Embryonic facial prominence (tissue), 1 donor: ENCODE results near the gene PIPOX.

Experiments
- DNase-seq: peaks from one replicate; pipeline ENCODE4 v3.0.0-alpha.2; 2016; ENCODE audit errors: extremely low spot score

The PIPOX gene

GRCh38 chr17:29048440-29049368 lies 5.8 kb downstream of the PIPOX start:
- no peak for DNase-seq

DNA sequence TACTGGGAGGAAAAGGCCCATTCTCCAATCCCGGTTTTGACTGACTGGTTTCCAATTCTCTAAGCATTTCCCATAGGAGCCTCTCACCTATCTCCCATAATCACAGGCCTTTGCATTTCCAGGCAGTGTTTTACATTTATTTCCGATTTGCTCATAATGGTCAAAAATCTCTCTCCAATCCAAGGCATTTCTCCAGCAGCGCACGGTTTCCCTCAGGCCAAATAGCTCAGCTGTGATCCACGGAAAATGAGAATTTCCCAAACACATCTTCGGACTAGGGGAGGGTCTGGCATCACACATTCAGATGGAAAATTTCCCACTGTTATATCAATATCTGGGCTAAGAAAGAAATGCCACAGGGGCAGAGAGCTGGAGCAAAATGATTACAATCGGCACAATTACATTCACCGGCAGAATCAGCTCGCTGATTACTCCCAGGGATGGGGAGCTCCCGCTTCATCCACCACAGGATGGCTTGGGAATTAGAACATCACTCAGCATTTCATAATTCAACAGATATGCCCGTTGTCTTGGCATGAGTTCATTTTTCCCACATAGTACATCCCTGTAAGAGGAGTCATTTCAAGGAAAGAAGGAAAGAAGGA lies 6.7 kb downstream of the PIPOX start:
- DNase-seq = no peak

DNA sequence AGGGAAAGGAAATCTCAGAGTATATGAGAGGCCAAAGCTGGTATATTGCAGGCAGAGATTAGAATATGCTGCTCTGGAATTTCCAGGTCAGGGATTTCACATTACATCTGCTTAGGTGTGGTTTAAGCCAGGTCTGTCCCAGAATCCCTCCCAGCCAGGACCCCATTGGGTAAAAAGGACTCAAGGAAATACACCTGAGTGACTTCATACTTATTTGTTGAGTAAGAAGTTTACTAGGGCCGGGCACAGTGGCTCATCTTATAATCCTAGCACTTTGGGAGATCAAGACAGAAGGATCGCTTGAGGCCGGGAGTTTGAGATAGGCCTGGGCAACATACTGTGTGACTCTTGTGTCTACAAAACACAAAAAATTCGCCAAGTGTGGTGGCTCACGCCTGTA lies 7.2 kb downstream of the PIPOX start:
- no peak for DNase-seq

DNA sequence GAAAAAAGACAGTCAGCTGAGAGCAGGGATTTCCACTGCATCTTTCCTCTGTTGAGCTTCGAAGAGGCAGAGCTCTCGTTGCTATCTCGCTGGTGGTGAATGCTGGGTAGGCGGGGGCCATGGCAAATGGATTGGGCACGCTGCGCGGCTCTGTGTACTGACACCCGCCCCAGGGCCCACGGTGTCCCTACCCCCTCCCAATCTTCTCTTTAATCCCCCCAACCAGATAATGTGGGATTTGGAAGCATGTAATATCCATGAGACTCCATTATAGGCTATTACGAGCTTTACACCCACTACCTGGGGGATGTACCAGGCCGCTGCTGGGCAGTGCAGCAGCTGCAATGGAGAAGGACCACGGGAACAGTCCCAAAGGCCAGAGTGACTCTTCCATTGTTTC lies 8.3 kb downstream of the PIPOX start:
- DNase-seq = no peak

- no peak for DNase-seq
Measured at GRCh38 chr17:29051731-29052130, 8.8 kb downstream of the PIPOX start.

DNA sequence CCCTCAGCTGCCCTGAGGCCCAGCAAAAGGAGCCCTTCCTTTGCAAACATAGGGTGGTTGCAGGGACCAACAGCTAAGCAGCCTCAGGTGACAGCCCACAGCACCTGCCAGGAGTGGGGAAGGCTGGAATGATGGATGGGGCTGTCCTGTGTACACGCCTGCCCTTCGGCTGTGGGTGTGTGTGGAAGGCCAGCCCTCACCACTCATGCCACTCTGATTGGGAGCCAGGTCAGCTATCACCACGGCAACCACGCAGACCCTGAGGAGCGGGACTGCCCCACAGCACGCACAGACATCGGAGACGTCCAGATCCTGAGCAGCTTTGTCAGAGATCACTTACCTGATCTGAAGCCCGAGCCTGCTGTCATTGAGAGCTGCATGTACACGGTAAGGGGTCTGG lies 11.9 kb downstream of the PIPOX start:
- DNase-seq = no peak

DNA sequence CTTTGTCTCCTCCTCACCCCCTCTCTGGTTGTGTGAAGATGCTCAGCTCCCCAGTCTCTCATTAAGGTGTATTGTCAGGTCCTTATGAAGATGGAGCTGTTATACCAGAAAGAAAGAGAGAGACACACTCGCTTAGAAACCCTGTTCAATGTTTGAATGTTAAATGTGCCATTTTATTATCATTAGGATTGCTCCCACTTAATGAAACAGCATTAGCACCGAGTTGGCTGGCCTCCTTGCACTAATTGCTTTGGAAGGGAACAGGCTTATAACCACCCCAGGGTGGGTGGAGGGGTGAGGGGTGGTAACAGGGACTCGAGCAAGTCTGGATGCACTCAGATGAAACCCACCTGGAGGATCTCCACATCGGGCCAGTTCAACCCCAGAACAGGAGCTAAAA lies 14.4 kb downstream of the PIPOX start:
- no peak for DNase-seq

DNA sequence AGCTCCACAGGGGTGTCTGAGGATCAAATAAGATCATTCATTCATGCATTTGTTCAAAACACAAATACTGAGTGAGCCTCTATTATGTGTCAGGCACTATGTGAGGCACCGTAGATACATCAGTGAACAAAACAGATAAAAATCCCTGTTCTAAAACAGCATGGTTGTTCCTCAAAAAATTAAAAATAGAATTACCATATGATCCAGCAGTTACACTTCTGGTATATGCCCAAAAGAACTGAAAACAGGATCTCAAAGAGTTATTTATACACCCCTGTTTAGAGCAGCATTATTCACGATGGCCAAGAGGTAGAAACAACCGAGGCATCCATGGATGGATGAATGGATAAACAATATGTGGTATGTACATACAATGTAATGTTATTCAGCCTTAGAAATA lies 15.4 kb downstream of the PIPOX start:
- DNase-seq = no peak

DNA sequence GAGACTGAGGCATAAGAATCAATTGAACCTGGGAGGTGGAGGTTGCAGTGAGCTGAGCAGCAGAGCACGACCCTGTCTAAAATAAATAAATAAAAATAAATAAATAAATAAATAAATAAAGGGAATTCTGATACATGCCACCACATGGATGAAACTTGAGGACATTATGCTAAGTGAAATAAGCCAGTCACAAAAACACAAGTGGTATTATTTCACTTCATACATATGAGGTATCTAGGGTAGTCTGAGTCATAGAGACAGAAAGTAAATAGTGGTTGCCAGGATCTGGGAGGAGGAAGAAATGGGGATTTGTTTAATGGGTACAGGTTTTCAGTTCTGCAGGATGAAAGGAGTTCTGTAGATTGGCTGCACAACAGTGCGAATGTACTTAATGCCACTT lies 16.3 kb downstream of the PIPOX start:
- no peak for DNase-seq

GRCh38 chr17:29060475-29060874 lies 17.5 kb downstream of the PIPOX start:
- DNase-seq = no peak

DNA sequence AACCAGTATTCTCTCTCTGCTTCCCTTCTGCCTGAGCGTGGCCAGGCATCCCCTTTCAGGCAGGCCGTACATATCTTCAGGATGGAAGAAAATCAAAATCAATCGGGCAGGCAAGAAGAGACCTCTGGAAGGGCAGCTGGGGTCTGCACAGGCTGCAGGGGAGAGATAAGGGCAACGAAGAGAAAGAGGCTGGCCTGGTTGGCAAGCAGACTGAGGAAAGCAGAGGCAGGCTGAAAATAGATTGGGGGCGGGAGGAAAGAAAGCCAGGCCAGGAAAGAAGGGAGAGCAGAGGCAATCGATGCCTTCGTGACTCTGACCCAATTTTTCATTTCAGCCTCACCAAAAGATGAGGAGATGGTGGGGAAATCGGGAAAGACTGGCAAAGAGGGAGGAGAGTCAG lies 18.1 kb downstream of the PIPOX start:
- DNase-seq = no peak

DNA sequence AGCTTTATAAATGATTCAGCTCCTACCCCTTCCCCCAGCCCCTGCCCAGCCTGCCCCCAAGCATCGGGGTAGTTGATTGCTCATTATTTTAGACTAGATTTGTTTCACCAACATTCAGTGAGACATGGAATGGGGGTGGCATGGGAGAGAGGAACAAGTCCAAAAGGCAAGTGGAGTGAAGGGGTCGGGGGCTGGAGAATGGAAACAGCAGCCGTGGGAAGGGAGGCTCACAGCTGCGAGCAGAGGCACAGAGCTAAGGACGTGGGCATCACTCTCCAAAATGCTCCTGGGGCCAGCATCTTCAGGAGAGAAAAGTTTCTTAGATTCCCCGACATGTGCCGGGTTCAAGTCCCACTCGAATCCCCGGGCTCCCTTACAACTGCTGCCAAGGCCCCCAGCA lies 19.3 kb downstream of the PIPOX start:
- no peak for DNase-seq

GRCh38 chr17:29063992-29064391 lies 21.1 kb downstream of the PIPOX start:
- no peak for DNase-seq

DNA sequence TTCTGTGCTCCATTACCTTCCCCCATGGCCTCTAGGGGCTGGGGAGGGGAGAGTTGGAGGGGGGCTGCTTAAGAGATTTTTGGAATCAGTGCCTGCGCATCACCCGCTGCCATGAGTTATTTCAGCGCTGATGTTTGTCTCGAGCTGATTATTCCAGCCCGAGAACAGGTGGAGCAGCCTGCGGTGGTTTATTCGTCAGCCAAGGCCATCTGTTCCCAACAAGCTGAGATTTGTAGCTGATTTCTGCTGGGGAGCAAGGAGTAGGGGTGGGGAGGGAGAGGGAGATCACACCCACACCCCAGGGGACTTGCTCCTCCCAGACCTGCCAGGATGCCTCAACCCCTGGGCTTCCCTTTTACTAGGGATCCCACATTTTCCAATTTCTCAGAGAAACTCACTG lies 23.1 kb downstream of the PIPOX start:
- DNase-seq = no peak

GRCh38 chr17:29066606-29067005 lies 23.7 kb downstream of the PIPOX start:
- no peak for DNase-seq

DNA sequence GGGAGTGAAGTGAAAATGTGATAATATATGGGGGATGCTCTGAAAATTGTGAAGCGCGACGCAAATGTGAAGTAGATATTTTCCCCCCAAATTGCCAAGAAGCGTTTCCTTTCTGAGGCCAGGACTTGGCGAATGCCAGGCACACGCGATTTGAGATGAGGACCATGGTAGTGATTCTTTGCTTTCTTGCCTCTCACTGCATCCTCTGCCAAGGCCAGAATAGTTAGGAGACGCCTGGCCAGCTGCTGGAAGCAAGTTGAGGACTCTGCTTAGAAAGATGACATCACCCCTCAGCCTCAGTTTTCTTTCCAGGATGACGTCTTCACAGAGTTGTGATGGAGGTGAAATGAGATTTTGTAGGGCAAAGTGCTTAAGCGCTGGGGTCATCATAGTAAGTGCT lies 25.9 kb downstream of the PIPOX start:
- DNase-seq = no peak

DNA sequence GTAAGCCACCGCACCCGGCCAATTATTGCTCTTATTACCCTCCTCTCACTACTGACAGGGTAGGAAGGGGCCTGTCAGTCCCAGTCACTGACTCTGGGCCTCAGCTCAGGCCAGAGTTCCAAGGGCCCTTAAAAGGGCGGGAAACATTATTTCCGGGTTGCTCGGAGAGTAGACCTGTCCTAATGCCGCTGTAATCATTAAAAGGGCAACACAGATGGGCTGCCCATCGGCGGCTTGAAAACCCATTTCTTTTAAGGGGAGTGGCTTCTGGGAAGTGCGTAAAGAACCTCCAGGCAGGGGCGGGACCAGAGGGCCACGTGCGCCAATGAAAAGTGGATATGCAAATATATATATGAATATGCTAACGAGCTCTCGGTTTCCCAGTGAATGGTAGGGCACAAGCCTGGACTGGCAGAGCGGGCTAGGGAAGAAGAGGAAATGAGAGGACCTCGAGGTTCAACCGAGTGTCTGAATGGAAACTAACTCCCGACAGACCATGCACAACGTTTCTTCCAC lies 26.6 kb downstream of the PIPOX start:
- no peak for DNase-seq

GRCh38 chr17:29070308-29070707 lies 27.4 kb downstream of the PIPOX start:
- no peak for DNase-seq

GRCh38 chr17:29070781-29071180 lies 27.8 kb downstream of the PIPOX start:
- no peak for DNase-seq

DNA sequence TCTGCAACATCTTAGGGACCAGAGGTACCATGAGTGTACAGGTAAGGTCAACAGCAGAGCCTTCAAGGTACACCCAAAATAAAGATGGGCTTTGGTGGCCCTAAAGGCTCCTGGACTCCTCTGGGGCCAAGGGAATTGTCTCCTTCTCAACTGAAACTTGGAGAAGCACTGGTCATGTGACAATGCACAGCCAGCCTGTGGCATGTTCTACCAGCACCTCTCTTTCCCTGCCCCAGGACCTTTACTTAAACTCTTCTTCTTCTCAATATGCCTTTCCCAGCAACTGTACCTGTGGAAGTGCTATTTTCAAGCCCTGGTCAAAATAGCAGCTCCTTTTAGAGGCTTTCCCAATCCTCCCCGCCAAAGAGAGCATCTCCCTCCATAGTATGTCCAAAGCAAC lies 28.4 kb downstream of the PIPOX start:
- DNase-seq = no peak

DNA sequence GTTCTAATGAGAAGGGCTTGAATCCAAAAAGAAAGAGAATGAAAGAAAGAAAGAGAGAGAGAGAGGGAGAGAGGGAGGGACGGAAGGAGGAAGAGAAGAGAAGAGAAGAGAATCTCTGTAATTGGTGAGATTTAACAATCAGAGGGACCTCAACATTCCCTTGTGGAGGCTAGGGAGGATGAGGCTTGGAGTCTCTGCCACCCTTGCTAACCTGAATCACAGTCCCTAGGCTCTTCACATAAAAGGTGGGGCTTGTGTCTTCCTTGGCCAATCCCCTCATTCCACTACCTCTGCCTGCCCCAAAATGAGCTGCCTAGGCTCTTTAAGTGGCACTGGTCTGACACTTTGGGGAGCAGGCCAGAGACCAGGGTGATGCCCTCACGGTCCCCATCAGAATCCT lies 30.1 kb downstream of the PIPOX start:
- no peak for DNase-seq

- DNase-seq = no peak
Measured at GRCh38 chr17:29073520-29073919, 30.6 kb downstream of the PIPOX start.

GRCh38 chr17:29074488-29074887 lies 31.5 kb downstream of the PIPOX start:
- no peak for DNase-seq
